OCI-LY7 (cell line): ENCODE measurements around the gene PPM1A. TPM values are rescaled to one million over a fixed set of nuclear protein-coding genes. Genes with fewer than 3 reads are reported as not detected.

Experiments used
- BruUV-seq: library from RNA; stranded (reverse); fragments of 400-500 nt; replicated peaks from 2 replicates; lab custom pipeline; 2021; lab: Mats Ljungman, UMichigan
- CTCF ChIA-PET: fragments of 300-600 bp; sonication (Branson Sonifier 250); formaldehyde crosslinking; loops from one replicate; lab custom pipeline; 2022; ENCODE audit warnings: antibody characterized with exemption; ENCODE audit not compliant: unreplicated experiment; lab: Charles Lee
- POLR2A ChIA-PET: fragments of 300-600 bp; sonication (Branson Sonifier 250); formaldehyde crosslinking; loops from one replicate; lab custom pipeline; 2022; ENCODE audit warnings: antibody characterized with exemption; lab: Charles Lee
- DNase-seq: peaks from one replicate; pipeline ENCODE4 v3.0.0-alpha.2; 2015; ENCODE audit warnings: low spot score
- H2AFZ ChIP-seq: fragments of 200-600 bp; sonication (generic), shearing (Covaris generic); 2 replicates; pipeline ENCODE4 v1.6.1; 2014; ENCODE audit warnings: mild to moderate bottlenecking, antibody characterized with exemption, low read length, moderate library complexity
- H3K27ac ChIP-seq: fragments of 200-600 bp; sonication (generic); 2 replicates; pipeline ENCODE4 v1.5.1; 2014; ENCODE audit warnings: mixed run types, low read depth, mild to moderate bottlenecking, moderate library complexity, low read length, inconsistent platforms; ENCODE audit not compliant: poor library complexity, severe bottlenecking
- H3K36me3 ChIP-seq: fragments of 200-600 bp; sonication (generic); 2 replicates; pipeline ENCODE4 v1.6.1; 2014; ENCODE audit warnings: mild to moderate bottlenecking, antibody characterized with exemption, low read length, moderate library complexity, mixed read lengths; ENCODE audit not compliant: insufficient read depth
- H3K4me1 ChIP-seq: fragments of 200-600 bp; sonication (generic); 2 replicates; pipeline ENCODE4 v1.5.1; 2014; ENCODE audit warnings: mild to moderate bottlenecking, low read length; ENCODE audit not compliant: insufficient read depth, poor library complexity, severe bottlenecking
- H3K4me2 ChIP-seq: fragments of 200-600 bp; sonication (generic); 2 replicates; pipeline ENCODE4 v1.6.1; 2014; ENCODE audit warnings: mild to moderate bottlenecking, low read length
- H3K4me3 ChIP-seq: fragments of 200-600 bp; sonication (generic); 2 replicates; pipeline ENCODE4 v1.5.1; 2014; ENCODE audit warnings: mild to moderate bottlenecking, low read depth, low read length; ENCODE audit not compliant: poor library complexity, severe bottlenecking
- H3K79me2 ChIP-seq: fragments of 200-600 bp; sonication (generic); 2 replicates; pipeline ENCODE4 v1.6.1; 2016; ENCODE audit warnings: low read depth, mild to moderate bottlenecking, low read length, moderate library complexity, mixed read lengths; ENCODE audit not compliant: insufficient read depth
- H3K9me2 ChIP-seq: fragments of 200-600 bp; sonication (generic); 2 replicates; pipeline ENCODE4 v1.6.1; 2016; ENCODE audit warnings: mild to moderate bottlenecking, low read length, mixed read lengths; ENCODE audit not compliant: insufficient read depth
- H3K9me3 ChIP-seq: fragments of 200-600 bp; sonication (generic); 2 replicates; pipeline ENCODE4 v1.6.1; 2014; ENCODE audit warnings: mild to moderate bottlenecking, mixed run types, low read length, mixed read lengths
- H4K20me1 ChIP-seq: fragments of 200-600 bp; sonication (generic); 2 replicates; pipeline ENCODE4 v1.6.1; 2014; ENCODE audit warnings: mild to moderate bottlenecking, antibody characterized with exemption, low read length, moderate library complexity, mixed read lengths; ENCODE audit not compliant: insufficient read depth
- EZH2phosphoT487 ChIP-seq: fragments of 200-600 bp; sonication (generic); IDR thresholded peaks from 2 replicates; pipeline ENCODE4 v1.6.1; 2018; ENCODE audit warnings: low read depth, borderline replicate concordance, mild to moderate bottlenecking, mixed run types, antibody characterized with exemption, low read length, moderate library complexity, mixed read lengths
- intact Hi-C: fragments of 100-400 bp; cut with micrococcal nuclease; formaldehyde crosslinking; loops from one replicate; pipeline ENCODE4 v1.10.0; 2022; ENCODE audit not compliant: unreplicated experiment
- total RNA-seq, 2 experiments: library from RNA; depleted of rRNA in 1 of 2; stranded (reverse); fragments of >200 nt in 1 of 2; shearing (Covaris generic) in 1 of 2; gene quantifications; 2 replicates each; pipeline ENCODE4 v1.2.3, GENCODE V29; 2014 to 2022
- TF ChIP-seq, protein P1 (sequence below): fragments of 200-600 bp; sonication (generic); conservative IDR thresholded peaks from 2 replicates; pipeline ENCODE4 v1.5.1; 2014; ENCODE audit warnings: mild to moderate bottlenecking, antibody characterized with exemption, low read length, moderate library complexity, mixed read lengths

The PPM1A gene
- total RNA-seq, 2 experiments from 2014 or later, result 25.4 to 75.1 TPM

DNA sequence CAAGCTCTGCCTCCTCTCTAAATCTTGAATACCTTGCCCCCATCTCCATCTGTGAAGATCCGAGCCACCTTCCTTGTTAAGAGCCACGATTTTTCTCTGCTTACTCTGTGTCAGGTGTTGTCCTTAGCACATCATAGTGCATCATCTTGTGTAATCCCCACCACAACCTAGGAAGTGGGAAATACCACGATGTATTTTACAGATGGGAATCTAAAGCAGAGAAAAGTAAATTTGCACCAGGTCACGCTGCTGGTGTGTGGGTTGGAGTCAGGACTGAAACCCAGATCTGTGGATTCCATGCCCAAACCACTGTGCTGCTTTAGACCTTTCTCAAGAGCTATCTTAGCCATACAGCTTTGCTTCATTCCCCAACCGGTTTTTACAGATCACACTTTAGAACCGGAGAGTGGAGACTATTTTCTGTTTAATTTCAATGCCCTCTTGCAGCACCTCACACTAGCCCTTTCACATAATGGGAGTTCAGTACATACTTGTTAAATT lies 94.6 kb downstream of the PPM1A start:
- H3K9me3 ChIP-seq, result no peaks in the 10 kb centered on the region
- H4K20me1 ChIP-seq, result no peaks in the 10 kb centered on the region
- BruUV-seq, result no TSS peak
- H3K27ac ChIP-seq, result peak overlapping the region; percentile 1
- no peak for TF ChIP-seq EZH2phosphoT487
- TF ChIP-seq, protein P1, sequence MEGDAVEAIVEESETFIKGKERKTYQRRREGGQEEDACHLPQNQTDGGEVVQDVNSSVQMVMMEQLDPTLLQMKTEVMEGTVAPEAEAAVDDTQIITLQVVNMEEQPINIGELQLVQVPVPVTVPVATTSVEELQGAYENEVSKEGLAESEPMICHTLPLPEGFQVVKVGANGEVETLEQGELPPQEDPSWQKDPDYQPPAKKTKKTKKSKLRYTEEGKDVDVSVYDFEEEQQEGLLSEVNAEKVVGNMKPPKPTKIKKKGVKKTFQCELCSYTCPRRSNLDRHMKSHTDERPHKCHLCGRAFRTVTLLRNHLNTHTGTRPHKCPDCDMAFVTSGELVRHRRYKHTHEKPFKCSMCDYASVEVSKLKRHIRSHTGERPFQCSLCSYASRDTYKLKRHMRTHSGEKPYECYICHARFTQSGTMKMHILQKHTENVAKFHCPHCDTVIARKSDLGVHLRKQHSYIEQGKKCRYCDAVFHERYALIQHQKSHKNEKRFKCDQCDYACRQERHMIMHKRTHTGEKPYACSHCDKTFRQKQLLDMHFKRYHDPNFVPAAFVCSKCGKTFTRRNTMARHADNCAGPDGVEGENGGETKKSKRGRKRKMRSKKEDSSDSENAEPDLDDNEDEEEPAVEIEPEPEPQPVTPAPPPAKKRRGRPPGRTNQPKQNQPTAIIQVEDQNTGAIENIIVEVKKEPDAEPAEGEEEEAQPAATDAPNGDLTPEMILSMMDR, result no peak
- H3K79me2 ChIP-seq, result no peaks in the 10 kb centered on the region
- ChIA-PET POLR2A (interaction anchor here (0.6 to 1.4 kb wide), 4 partner anchors 11 to 160 kb away, joined by 3 to 8 read pairs (median 4); no protein-coding TSS in a partner anchor), CTCF (no interaction called here)
- H2AFZ ChIP-seq, result peak overlapping the region; percentile 85; the same call in 1 of the 2 replicates
- no peak for DNase-seq
- no peak overlapping the region for H3K4me3 ChIP-seq
- no peaks in the 10 kb centered on the region for H3K36me3 ChIP-seq
- no peaks in the 10 kb centered on the region for H3K9me2 ChIP-seq
- H3K4me1 ChIP-seq, result peaks cover 53% of the 10 kb centered on the region
- no peak overlapping the region; the same call in 1 of the 2 replicates for H3K4me2 ChIP-seq
- intact Hi-C loops, result loop anchor here (10.0 kb wide), 2 partner anchors 391 to 859 kb away; partner anchors contain the start of genes JKAMP, L3HYPDH and MNAT1

DNA sequence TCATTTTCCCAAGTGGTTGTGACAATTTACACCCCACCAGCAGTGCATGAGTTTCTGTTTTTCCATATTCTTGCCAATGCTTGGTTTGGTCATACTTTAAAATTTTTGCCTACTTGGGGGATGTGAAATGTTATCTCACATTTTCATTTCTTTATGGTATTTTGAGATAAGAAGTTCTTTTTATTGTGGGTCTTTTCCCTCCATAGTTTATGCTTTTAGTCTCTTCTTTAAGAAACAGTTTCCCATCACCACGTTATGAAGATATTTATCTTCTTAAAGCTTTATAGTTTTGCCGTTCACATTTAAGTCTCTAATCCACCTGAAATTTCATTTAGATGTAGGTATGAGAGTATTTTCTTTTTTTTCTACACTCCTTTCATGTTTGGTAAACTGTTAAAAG lies 95.7 kb downstream of the PPM1A start:
- no peak overlapping the region for H3K4me3 ChIP-seq
- no peak for DNase-seq
- no peaks in the 10 kb centered on the region for H3K9me2 ChIP-seq
- no peaks in the 10 kb centered on the region for H4K20me1 ChIP-seq
- H2AFZ ChIP-seq, result peak overlapping the region; percentile 29; the same call in 1 of the 2 replicates
- H3K9me3 ChIP-seq, result no peaks in the 10 kb centered on the region
- H3K79me2 ChIP-seq, result no peaks in the 10 kb centered on the region
- POLR2A ChIA-PET, result interaction anchor here (1.0 to 7.8 kb wide), 3 partner anchors 9 to 177 kb away, joined by 3 to 128 read pairs (median 3); no protein-coding TSS in a partner anchor
- intact Hi-C loops, result loop anchor here (5.0 to 10.0 kb wide), 5 partner anchors 252 to 908 kb away; partner anchors contain the start of genes JKAMP, L3HYPDH, MNAT1 and PCNX4
- H3K4me2 ChIP-seq, result no peak overlapping the region
- H3K27ac ChIP-seq, result no peak overlapping the region
- no TSS peak for BruUV-seq
- CTCF ChIA-PET, result no interaction called here
- H3K36me3 ChIP-seq, result no peaks in the 10 kb centered on the region
- no peak for TF ChIP-seq EZH2phosphoT487
- H3K4me1 ChIP-seq, result peaks cover 65% of the 10 kb centered on the region

DNA sequence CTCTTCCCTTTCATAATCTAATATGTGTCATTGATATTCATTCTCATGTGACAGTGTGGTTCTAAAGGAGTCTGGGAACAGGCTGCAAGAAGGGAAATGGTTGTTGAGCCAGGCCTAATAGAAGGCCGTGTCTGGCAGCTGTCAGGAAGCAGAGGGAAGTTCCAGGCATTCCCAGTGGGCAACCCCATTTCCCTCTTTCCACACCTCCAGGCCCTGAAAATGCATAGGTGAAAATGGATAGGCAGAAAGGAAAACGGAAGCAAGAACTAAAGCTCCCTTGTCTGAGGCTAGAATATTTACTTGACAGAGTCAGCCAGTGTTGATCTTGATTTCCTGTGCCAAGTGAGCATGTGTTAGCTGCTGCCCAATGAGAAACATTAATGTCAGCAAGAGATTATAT lies 97.7 kb downstream of the PPM1A start:
- Histone ChIP-seq H3K79me2 (no peaks in the 10 kb centered on the region), H3K36me3 (no peaks in the 10 kb centered on the region), H2AFZ (peak overlapping the region; percentile 98), H4K20me1 (no peaks in the 10 kb centered on the region), H3K4me3 (peak overlapping the region; percentile 57), H3K9me3 (no peaks in the 10 kb centered on the region), H3K27ac (peak overlapping the region; percentile 95), H3K4me1 (peaks cover 77% of the 10 kb centered on the region), H3K4me2 (peak overlapping the region; percentile 77), H3K9me2 (no peaks in the 10 kb centered on the region)
- no peak for TF ChIP-seq EZH2phosphoT487
- TF ChIP-seq, protein P1, result no peak
- ChIA-PET CTCF (interaction anchor here (1.0 to 4.0 kb wide), 2 partner anchors 15 to 181 kb away, joined by 3 to 29 read pairs; partner anchors contain the start of gene DHRS7), POLR2A (interaction anchor here (0.7 to 7.8 kb wide), 8 partner anchors 12 to 181 kb away, joined by 3 to 128 read pairs (median 4); partner anchors contain the start of gene DHRS7)
- intact Hi-C loops, result loop anchor here (5.0 to 10.0 kb wide), 5 partner anchors 254 to 906 kb away; partner anchors contain the start of genes JKAMP, L3HYPDH, MNAT1 and PCNX4
- peak; percentile 72 for DNase-seq
- BruUV-seq, result no TSS peak
